K562 (cell line): ENCODE measurements around the gene CCDC136. TPM values are rescaled to one million over a fixed set of nuclear protein-coding genes. Genes with fewer than 3 reads are reported as not detected.
A peak's percentile ranks its signal among the peaks of the same experiment; 100 is the strongest.

ENCODE experiments used
- FOXK1 ChIP-seq: sonication (generic); formaldehyde crosslinking; IDR thresholded peaks from 2 replicates; pipeline ENCODE4 v1.8.0; 2022; ENCODE audit warnings: missing genetic modification reagents, mild to moderate bottlenecking, borderline replicate concordance
- KLF13 ChIP-seq: fragments of 450-650 bp; IDR thresholded peaks from 2 replicates; pipeline ENCODE4 v1.6.1; 2016; ENCODE audit warnings: missing genetic modification characterization, low read depth, mild to moderate bottlenecking, missing compliant biosample characterization, moderate library complexity, borderline replicate concordance
- MNT ChIP-seq, 2 experiments: fragments of 450-650 bp; conservative IDR thresholded peaks; 2 replicates each; pipeline ENCODE4 v1.6.1; 2017; ENCODE audit warnings: mild to moderate bottlenecking in 2 of 2, moderate library complexity in 2 of 2
- RBM15 ChIP-seq: fragments of 200-400 bp; formaldehyde crosslinking; IDR thresholded peaks from 2 replicates; pipeline ENCODE4 v1.6.1; 2018; ENCODE audit warnings: mild to moderate bottlenecking, low read length, moderate library complexity; ENCODE audit not compliant: insufficient read depth
- TBP ChIP-seq: optimal IDR thresholded peaks from 2 replicates; pipeline ENCODE3; 2011; ENCODE audit warnings: low read depth, low read length, improper control_type of control experiment
- USF1 ChIP-seq: sonication (generic); formaldehyde crosslinking; IDR thresholded peaks from 2 replicates; pipeline ENCODE4 v1.9.0; 2022; ENCODE audit warnings: mild to moderate bottlenecking, missing genetic modification reagents
- YBX1 ChIP-seq: fragments of 450-650 bp; IDR thresholded peaks from 2 replicates; pipeline ENCODE4 v1.7.1; 2016; ENCODE audit warnings: mild to moderate bottlenecking
- ZNF318 ChIP-seq, 2 experiments: fragments of 450-650 bp; IDR thresholded peaks; 2 replicates each; pipeline ENCODE4 v1.6.1; 2016; ENCODE audit warnings: mild to moderate bottlenecking in 2 of 2, borderline replicate concordance in 1 of 2, low read depth in 1 of 2, moderate library complexity in 1 of 2
- ZNF695 ChIP-seq: fragments of 450-650 bp; formaldehyde crosslinking; IDR thresholded peaks from 2 replicates; pipeline ENCODE4 v1.4.0; 2020; ENCODE audit warnings: mild to moderate bottlenecking, moderate library complexity
- polyA plus RNA-seq, 8 experiments: library from polyadenylated mRNA; depleted of rRNA in 4 of 8; stranded (reverse) in 5 of 8; unstranded in 3 of 8; fragments of >200 nt; fragmentation: Nextera tagmentation in 2 of 8; fragmentation: Illumina TruSeq in 1 of 8; extraction: Ambion mirVana in 2 of 8; extraction: Trizol in 1 of 8; gene quantifications; 2 replicates each; pipeline versions ENCODE4 v1.2.1 to v1.2.3, GENCODE V29; 2011 to 2014; ENCODE audit warnings: inconsistent platforms in 1 of 8, missing spikeins in 1 of 8
- total RNA-seq, 7 experiments: library from RNA; depleted of rRNA in 6 of 7; stranded (reverse); fragments of >200 nt in 6 of 7; fragmentation: Illumina TruSeq in 2 of 7; extraction: Trizol in 2 of 7; gene quantifications; 2 replicates each; pipeline versions ENCODE4 v1.2.1 to v1.2.3, GENCODE V29; 2011 to 2021; ENCODE audit warnings: low replicate concordance in 1 of 7
- TF ChIP-seq, protein P1 (sequence below), 2 experiments: IDR thresholded peaks; 2 replicates each; pipeline ENCODE4 v1.6.1; 2012; ENCODE audit warnings: improper control_type of control experiment in 2 of 2, low read depth in 2 of 2, low read length in 2 of 2, borderline replicate concordance in 1 of 2
- TF ChIP-seq, protein P2 (sequence below): IDR thresholded peaks from 2 replicates; pipeline ENCODE4 v1.6.1; 2016; ENCODE audit warnings: missing genetic modification characterization, missing compliant biosample characterization

Gene CCDC136
- total and polyA plus RNA-seq, 9 of the 15 experiments (the other 6 are each of a cell fraction or from before 2014, with no cell fraction given) = 2.4 to 40.8 (median 26.5) TPM

GRCh38 chr7:128792471-128793180 lies 858 bp downstream of the CCDC136 start (continued):
- TF ChIP-seq ZNF318 (IDR thresholded peaks at IDR 0.05; ENCODE audit: borderline replicate concordance in 1 of 2, low read depth in 1 of 2) (no peak), RBM15 (no peak), MNT (conservative IDR thresholded peaks at IDR 0.05) (peak; percentile 86 to 91), TBP (peak; percentile 17), YBX1 (no peak), FOXK1 (CRISPR knock-in tag) (no peak), USF1 (peak; percentile 66), KLF13 (tag) (peak; percentile 64; the same call in 1 of the 2 replicates), ZNF695 (CRISPR knock-in tag) (no peak)
- TF ChIP-seq, protein P1, sequence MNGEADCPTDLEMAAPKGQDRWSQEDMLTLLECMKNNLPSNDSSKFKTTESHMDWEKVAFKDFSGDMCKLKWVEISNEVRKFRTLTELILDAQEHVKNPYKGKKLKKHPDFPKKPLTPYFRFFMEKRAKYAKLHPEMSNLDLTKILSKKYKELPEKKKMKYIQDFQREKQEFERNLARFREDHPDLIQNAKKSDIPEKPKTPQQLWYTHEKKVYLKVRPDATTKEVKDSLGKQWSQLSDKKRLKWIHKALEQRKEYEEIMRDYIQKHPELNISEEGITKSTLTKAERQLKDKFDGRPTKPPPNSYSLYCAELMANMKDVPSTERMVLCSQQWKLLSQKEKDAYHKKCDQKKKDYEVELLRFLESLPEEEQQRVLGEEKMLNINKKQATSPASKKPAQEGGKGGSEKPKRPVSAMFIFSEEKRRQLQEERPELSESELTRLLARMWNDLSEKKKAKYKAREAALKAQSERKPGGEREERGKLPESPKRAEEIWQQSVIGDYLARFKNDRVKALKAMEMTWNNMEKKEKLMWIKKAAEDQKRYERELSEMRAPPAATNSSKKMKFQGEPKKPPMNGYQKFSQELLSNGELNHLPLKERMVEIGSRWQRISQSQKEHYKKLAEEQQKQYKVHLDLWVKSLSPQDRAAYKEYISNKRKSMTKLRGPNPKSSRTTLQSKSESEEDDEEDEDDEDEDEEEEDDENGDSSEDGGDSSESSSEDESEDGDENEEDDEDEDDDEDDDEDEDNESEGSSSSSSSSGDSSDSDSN (IDR thresholded peaks at IDR 0.05; ENCODE audit: borderline replicate concordance in 1 of 2, low read depth in 2 of 2, low read length in 2 of 2) = no peak
- TF ChIP-seq, protein P2, sequence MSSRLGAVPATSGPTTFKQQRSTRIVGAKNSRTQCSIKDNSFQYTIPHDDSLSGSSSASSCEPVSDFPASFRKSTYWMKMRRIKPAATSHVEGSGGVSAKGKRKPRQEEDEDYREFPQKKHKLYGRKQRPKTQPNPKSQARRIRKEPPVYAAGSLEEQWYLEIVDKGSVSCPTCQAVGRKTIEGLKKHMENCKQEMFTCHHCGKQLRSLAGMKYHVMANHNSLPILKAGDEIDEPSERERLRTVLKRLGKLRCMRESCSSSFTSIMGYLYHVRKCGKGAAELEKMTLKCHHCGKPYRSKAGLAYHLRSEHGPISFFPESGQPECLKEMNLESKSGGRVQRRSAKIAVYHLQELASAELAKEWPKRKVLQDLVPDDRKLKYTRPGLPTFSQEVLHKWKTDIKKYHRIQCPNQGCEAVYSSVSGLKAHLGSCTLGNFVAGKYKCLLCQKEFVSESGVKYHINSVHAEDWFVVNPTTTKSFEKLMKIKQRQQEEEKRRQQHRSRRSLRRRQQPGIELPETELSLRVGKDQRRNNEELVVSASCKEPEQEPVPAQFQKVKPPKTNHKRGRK (tag) = no peak
